ENCODE results near the gene CCDC102A. TPM values are rescaled to one million over a fixed set of nuclear protein-coding genes. Genes with fewer than 3 reads are reported as not detected.

CCDC102A gene
- total and polyA plus RNA-seq, 2 of the 13 experiments (the other 11 are each of a cell fraction or from before 2014, with no cell fraction given), result 2.1 to 2.8 TPM

- TF ChIP-seq, protein P1, sequence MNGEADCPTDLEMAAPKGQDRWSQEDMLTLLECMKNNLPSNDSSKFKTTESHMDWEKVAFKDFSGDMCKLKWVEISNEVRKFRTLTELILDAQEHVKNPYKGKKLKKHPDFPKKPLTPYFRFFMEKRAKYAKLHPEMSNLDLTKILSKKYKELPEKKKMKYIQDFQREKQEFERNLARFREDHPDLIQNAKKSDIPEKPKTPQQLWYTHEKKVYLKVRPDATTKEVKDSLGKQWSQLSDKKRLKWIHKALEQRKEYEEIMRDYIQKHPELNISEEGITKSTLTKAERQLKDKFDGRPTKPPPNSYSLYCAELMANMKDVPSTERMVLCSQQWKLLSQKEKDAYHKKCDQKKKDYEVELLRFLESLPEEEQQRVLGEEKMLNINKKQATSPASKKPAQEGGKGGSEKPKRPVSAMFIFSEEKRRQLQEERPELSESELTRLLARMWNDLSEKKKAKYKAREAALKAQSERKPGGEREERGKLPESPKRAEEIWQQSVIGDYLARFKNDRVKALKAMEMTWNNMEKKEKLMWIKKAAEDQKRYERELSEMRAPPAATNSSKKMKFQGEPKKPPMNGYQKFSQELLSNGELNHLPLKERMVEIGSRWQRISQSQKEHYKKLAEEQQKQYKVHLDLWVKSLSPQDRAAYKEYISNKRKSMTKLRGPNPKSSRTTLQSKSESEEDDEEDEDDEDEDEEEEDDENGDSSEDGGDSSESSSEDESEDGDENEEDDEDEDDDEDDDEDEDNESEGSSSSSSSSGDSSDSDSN (CRISPR knock-in tag; IDR thresholded peaks at IDR 0.05), result peak; percentile 81
- TF ChIP-seq ZKSCAN5 (CRISPR knock-in tag; IDR thresholded peaks at IDR 0.05) (0 out of 2 replicates have a peak, but pooled peaks have one; percentile 44), HDAC1 (CRISPR knock-in tag; IDR thresholded peaks at IDR 0.05) (peak; percentile 91), ZFX (CRISPR knock-in tag; IDR thresholded peaks at IDR 0.05; ENCODE audit: low read depth) (peak; percentile 94), ZNF788 (CRISPR knock-in tag; IDR thresholded peaks at IDR 0.05; ENCODE audit: borderline replicate concordance) (peak; percentile 71; the same call in 1 of the 2 replicates), ASH2L (IDR thresholded peaks at IDR 0.05; ENCODE audit: insufficient read length, low read depth, low read length) (peak; percentile 84), ARID4A (CRISPR knock-in tag; IDR thresholded peaks at IDR 0.05; ENCODE audit: borderline replicate concordance) (peak; percentile 71; the same call in 1 of the 2 replicates), MXI1 (IDR thresholded peaks at IDR 0.05; ENCODE audit: borderline replicate concordance, low read depth, low read length) (peak; percentile 59; the same call in 1 of the 3 replicates), RBFOX2 (IDR thresholded peaks at IDR 0.05; ENCODE audit: low read depth, low read length) (peak; percentile 78), ZNF776 (CRISPR knock-in tag; IDR thresholded peaks at IDR 0.05) (peak; percentile 63)
- TF ChIP-seq, protein P2, sequence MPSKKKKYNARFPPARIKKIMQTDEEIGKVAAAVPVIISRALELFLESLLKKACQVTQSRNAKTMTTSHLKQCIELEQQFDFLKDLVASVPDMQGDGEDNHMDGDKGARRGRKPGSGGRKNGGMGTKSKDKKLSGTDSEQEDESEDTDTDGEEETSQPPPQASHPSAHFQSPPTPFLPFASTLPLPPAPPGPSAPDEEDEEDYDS (CRISPR knock-in tag; IDR thresholded peaks at IDR 0.05), result 0 out of 2 replicates have a peak, but pooled peaks have one; percentile 46
- TF ChIP-seq, protein P3, sequence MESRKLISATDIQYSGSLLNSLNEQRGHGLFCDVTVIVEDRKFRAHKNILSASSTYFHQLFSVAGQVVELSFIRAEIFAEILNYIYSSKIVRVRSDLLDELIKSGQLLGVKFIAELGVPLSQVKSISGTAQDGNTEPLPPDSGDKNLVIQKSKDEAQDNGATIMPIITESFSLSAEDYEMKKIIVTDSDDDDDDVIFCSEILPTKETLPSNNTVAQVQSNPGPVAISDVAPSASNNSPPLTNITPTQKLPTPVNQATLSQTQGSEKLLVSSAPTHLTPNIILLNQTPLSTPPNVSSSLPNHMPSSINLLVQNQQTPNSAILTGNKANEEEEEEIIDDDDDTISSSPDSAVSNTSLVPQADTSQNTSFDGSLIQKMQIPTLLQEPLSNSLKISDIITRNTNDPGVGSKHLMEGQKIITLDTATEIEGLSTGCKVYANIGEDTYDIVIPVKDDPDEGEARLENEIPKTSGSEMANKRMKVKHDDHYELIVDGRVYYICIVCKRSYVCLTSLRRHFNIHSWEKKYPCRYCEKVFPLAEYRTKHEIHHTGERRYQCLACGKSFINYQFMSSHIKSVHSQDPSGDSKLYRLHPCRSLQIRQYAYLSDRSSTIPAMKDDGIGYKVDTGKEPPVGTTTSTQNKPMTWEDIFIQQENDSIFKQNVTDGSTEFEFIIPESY (CRISPR knock-in tag; IDR thresholded peaks at IDR 0.05), result no peak
- TF ChIP-seq, protein P4, sequence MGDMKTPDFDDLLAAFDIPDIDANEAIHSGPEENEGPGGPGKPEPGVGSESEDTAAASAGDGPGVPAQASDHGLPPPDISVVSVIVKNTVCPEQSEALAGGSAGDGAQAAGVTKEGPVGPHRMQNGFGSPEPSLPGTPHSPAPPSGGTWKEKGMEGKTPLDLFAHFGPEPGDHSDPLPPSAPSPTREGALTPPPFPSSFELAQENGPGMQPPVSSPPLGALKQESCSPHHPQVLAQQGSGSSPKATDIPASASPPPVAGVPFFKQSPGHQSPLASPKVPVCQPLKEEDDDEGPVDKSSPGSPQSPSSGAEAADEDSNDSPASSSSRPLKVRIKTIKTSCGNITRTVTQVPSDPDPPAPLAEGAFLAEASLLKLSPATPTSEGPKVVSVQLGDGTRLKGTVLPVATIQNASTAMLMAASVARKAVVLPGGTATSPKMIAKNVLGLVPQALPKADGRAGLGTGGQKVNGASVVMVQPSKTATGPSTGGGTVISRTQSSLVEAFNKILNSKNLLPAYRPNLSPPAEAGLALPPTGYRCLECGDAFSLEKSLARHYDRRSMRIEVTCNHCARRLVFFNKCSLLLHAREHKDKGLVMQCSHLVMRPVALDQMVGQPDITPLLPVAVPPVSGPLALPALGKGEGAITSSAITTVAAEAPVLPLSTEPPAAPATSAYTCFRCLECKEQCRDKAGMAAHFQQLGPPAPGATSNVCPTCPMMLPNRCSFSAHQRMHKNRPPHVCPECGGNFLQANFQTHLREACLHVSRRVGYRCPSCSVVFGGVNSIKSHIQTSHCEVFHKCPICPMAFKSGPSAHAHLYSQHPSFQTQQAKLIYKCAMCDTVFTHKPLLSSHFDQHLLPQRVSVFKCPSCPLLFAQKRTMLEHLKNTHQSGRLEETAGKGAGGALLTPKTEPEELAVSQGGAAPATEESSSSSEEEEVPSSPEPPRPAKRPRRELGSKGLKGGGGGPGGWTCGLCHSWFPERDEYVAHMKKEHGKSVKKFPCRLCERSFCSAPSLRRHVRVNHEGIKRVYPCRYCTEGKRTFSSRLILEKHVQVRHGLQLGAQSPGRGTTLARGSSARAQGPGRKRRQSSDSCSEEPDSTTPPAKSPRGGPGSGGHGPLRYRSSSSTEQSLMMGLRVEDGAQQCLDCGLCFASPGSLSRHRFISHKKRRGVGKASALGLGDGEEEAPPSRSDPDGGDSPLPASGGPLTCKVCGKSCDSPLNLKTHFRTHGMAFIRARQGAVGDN (CRISPR knock-in tag; IDR thresholded peaks at IDR 0.05), result peak; percentile 98
Observed at GRCh38 chr16:57479976-57480753, 56.2 kb downstream of the CCDC102A start (continued).

Measured in HepG2 (cell line).